Measurements from ENCODE around the gene MEG3.

The MEG3 gene

DNA sequence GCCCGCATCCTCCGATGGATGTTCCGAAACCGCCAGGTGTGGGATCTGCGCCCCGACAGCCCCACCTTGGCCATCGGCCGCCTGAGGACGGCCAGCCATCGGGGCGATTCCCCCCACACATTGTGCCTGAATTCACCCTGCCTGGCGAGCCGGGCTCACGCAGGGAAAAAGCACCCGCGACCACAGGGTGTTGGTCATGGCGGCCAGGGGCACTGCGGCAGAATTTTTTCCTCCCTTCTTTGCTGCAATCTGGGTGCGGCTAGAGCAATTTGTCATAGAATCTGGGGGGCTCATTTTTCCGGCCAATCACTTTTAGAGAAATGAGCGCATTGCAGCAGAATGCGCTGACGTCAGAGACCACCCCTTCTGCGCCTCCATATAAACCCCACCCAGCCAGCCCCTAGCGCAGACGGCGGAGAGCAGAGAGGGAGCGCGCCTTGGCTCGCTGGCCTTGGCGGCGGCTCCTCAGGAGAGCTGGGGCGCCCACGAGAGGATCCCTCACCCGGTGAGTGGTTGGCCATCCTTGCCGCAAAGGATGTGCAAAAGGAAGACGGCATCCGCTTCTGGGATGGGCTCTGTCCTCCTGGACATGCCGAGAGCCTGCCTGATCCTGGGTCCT is at the start of gene MEG3:
MEG3 (plus strand) TSS at position 406 of the 619 bp plus-strand sequence.
- DNase-seq: no peak

DNA sequence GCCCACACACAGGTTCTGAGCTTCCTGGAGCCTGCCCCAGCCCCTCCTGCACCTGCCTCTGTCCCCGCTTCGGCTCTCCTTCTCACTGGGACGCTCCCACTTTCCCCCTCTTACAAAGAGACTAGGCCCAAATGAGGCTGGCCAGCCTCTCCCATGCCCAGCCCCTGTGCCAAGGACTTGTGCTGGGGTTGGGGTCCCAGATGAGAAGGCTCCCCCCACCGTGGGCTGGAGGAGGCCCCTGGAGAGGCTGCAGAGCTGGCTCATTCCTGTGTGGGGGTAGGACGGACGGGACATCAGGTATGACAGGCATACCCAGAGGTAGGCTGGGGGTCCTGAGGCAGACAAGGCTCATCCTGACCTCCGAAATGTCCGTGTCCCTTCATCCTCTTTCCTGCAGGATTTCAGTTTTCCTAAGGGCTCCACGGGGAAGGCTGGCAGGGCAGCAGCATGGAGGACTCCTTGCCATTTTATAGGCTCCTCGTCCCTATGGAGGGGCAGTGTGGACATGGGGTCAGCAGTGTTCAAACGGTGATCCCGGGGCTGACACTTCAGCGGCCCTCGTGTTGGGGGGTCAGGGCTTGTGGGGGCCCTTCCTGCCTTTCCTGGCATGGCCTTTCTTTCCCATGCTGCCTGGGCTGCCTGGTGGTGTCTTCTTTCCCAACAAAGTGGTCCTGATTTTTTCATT is 49.1 kb upstream of the MEG3 start:
- no peak for DNase-seq

DNA sequence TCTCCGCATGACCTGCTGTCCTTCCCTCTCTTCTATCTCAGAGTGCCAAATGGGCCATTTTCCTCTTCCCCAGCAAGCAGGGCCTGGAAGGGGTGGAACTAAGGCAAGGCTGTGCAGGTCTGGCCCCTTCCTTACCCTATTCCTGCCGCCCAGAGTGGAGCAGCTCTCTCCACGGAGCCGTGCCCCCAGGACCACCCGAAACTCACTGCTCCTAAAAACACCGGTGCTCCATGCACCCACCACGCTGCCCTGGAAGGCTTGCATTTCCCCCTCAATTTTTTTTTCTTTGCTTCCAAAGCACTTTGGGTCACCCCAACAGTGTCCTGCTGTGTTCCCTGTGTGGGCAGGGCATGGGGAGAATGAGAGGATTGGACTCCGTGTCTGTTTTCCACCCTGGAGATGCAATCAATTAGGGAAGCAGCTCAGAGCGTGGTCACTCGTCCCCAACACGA is 48.5 kb upstream of the MEG3 start:
- DNase-seq: no peak

- no peak for DNase-seq
These were observed 47.9 kb upstream of the MEG3 start for GRCh38 chr14:100777818-100778525.

GRCh38 chr14:100778526-100778882 is 47.4 kb upstream of the MEG3 start:
- DNase-seq: no peak

- DNase-seq: no peak
These were observed 46.8 kb upstream of the MEG3 start for GRCh38 chr14:100778951-100779690.

- no peak for DNase-seq
These were observed 46.2 kb upstream of the MEG3 start for GRCh38 chr14:100779691-100780080.

DNA sequence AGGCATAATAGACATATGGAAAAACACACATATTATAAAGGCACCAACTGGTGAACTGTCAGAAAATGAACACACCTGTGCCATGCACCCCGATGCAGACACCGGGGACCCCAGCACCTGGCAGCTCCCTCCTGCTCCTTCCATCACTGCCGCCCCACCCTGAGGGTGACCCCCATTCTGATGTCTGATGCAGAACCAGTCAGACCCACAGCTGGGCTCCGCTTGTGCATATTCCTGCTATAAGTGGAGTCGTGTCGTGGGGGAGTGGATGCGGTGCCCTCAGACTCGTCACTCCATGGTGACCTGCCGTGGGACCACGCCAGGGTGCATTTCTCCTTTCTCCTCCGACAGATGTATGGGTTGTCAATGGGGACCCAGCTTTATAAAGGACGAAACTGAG is 45.7 kb upstream of the MEG3 start:
- DNase-seq: no peak

DNA sequence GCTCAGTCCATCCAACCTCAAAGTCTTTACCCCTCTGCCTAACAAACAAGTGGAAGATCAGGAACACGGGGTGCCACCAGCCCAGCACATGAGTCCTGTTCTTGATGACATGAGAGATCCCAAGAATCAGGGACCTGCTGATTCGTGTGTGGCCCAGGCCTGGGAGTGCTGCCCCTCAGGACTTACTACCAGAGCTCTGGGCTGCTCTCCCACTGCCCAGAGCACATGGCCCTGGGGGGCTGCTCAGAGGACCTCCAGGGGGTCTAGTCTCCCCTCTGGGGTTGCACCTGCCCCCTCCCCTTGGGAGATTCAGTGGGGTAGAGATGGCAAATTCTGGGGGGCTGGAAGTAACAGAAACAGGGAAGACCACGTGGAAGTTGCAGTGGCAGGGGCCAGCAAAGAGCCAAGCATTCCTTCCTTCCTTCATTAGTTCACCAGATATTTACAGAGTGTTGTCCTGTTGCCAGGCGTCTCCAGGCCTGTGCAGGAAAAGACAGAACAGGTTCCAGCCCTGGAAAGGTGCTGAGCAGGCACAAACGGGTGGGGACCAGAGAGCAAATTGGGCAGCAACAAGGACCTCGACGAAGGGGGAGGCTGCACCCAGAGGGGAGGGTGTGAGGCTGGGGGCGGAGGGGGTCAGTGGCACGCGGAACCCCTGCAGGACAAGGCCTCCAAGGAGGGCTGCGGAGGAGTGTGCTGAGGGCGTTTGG is 45.1 kb upstream of the MEG3 start:
- no peak for DNase-seq

GRCh38 chr14:100781952-100782351 is 44.0 kb upstream of the MEG3 start:
- DNase-seq: no peak

- DNase-seq: no peak
These were observed 43.2 kb upstream of the MEG3 start for GRCh38 chr14:100782516-100783320.

DNA sequence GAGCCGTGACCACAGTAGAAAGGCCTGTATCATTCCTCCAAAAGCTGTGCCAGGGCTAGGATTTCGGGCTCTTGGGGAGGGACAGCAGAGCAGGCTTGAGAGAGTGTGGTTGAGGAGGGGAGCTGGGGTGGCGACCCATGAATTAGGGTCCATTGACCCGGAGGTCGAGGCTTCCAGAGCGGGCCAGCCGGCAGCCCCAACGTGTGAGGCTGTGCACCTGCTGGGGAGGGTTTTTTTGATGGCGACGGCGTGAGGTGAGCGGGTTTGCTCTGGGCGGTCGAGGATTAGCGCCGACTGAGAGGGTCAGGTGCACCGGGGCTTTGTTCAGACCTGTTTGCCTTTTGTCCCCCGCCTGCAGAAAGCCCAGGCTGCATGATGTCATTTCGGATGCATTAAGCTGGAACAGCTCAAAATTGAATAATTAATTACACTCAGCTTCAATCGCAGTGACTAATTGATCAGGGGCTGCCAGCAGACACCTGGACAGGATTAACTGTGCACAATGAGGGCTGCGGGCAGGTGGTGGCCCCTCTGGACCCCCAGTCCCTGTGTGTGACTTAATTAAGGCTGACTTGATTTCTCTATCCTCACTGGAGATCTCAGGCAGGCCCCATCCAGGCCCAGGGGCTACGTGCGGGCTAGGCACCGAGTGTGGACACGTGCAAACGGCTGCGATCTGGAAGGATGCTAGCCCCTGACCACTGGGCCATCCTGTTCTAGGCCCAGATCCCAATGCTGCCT is 42.1 kb upstream of the MEG3 start:
- no peak for DNase-seq

GRCh38 chr14:100784523-100785337 is 41.2 kb upstream of the MEG3 start:
- no peak for DNase-seq

DNA sequence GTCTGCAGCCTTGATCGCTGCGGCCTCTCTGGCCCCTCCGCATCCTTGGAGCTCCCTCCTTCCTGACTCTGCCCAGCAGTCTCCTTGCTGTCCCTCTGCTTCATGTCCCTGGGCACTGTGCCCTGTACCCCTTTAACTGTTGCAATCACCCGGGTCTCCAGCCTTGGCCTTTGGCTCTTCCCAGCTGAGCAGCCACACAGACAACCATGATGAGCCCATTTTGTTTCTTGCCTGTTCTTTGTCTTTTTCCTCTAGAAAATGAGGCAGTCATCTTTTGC is 40.6 kb upstream of the MEG3 start:
- DNase-seq: no peak

- no peak for DNase-seq
These were observed 40.3 kb upstream of the MEG3 start for GRCh38 chr14:100785626-100786025.

DNA sequence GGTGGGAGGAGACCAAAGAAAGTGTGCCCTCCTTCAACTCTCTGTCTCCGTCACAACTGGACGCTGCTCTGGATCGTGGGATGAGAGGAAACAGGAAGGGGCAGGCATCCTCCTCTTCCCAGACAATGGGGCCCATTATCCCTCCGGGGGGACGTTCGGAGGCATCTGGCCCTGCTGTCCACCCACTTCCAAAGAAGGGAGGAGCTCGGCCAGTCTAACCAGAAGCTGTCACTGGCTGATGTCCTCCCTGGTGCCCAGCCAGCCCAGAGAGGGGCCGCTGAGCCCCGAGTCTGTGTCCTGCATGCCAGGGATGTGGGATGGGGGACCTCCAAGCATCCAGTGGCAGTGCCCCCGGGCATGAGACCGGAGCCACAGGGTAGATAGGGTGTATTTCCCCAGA is 39.8 kb upstream of the MEG3 start:
- no peak for DNase-seq

GRCh38 chr14:100786576-100787219 is 39.2 kb upstream of the MEG3 start:
- no peak for DNase-seq

DNA sequence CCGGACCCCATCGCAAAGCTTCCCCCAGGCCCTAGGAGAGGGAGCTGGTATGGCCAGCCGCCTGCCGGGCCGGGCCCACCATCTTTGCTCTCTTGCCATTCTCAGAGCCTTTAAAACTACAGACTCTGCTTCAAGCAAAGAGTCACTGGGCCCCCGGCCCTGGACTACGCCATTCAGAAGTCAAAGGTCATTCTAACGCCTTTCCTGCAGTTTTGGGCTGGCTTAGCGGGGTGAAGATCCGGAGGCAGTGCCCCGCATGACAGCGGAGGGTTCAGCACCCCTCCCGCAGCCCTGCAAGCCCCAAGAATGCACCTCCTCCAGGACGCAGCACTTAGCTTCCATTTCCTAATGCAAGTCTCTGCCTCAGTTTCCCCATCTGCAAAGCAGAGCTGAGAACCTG is 38.3 kb upstream of the MEG3 start:
- no peak for DNase-seq

- no peak for DNase-seq
These were observed 37.4 kb upstream of the MEG3 start for GRCh38 chr14:100788517-100788916.

GRCh38 chr14:100788942-100789341 is 37.0 kb upstream of the MEG3 start:
- DNase-seq: no peak

All from CD4-positive, alpha-beta T cell treated with Interleukin-4 for 1 hour (primary cell).